H9 (cell line): ENCODE results near the gene ACSL4. TPM values are rescaled to one million over a fixed set of nuclear protein-coding genes. Genes with fewer than 3 reads are reported as not detected.

ENCODE experiments used
- DNase-seq: peaks from one replicate; pipeline ENCODE4 v3.0.0-alpha.2; 2017
- H2AFZ ChIP-seq: one replicate; pipeline ENCODE4 v1.6.1; 2013; ENCODE audit warnings: mild to moderate bottlenecking, low read length, control low read depth, moderate library complexity
- H2AK5ac ChIP-seq: 2 replicates; pipeline ENCODE4 v1.6.1; 2013; ENCODE audit warnings: low read length, control low read depth, mixed read lengths; ENCODE audit not compliant: insufficient read length
- H2BK120ac ChIP-seq: one replicate; pipeline ENCODE4 v1.6.1; 2013; ENCODE audit warnings: low read depth, mild to moderate bottlenecking, low read length, control low read depth, inconsistent platforms; ENCODE audit not compliant: poor library complexity, severe bottlenecking
- H2BK12ac ChIP-seq: 2 replicates; pipeline ENCODE4 v1.6.1; 2013; ENCODE audit warnings: low read length, control low read depth, mixed read lengths, low read depth; ENCODE audit not compliant: insufficient read length
- H2BK15ac ChIP-seq: 2 replicates; pipeline ENCODE4 v1.6.1; 2013; ENCODE audit warnings: low read depth, low read length, control low read depth
- H2BK20ac ChIP-seq: one replicate; pipeline ENCODE4 v1.6.1; 2013; ENCODE audit warnings: low read depth, mild to moderate bottlenecking, low read length, control low read depth, inconsistent platforms; ENCODE audit not compliant: poor library complexity, severe bottlenecking
- H2BK5ac ChIP-seq: 2 replicates; pipeline ENCODE4 v1.6.1; 2013; ENCODE audit warnings: low read length, control low read depth, mixed read lengths; ENCODE audit not compliant: insufficient read length
- H3K14ac ChIP-seq: 2 replicates; pipeline ENCODE4 v1.6.1; 2013; ENCODE audit warnings: low read length, control low read depth; ENCODE audit not compliant: insufficient read depth
- H3K18ac ChIP-seq: 2 replicates; pipeline ENCODE4 v1.6.1; 2013; ENCODE audit warnings: low read depth, mild to moderate bottlenecking, mixed read lengths, low read length, control low read depth; ENCODE audit not compliant: insufficient read length
- H3K23ac ChIP-seq: 2 replicates; pipeline ENCODE4 v1.6.1; 2013; ENCODE audit warnings: low read length, control low read depth, mixed read lengths, low read depth; ENCODE audit not compliant: insufficient read length
- H3K23me2 ChIP-seq: 2 replicates; pipeline ENCODE4 v1.6.1; 2013; ENCODE audit warnings: low read depth, mild to moderate bottlenecking, mixed read lengths, low read length, control low read depth; ENCODE audit not compliant: insufficient read length, poor library complexity, severe bottlenecking
- H3K27ac ChIP-seq: 2 replicates; pipeline ENCODE4 v1.5.1; 2013; ENCODE audit warnings: low read length, control low read depth, mixed read lengths, low read depth; ENCODE audit not compliant: insufficient read length
- H3K27me3 ChIP-seq: 2 replicates; pipeline ENCODE4 v1.6.1; 2013; ENCODE audit warnings: low read length, control low read depth, inconsistent platforms; ENCODE audit not compliant: insufficient read depth
- H3K4ac ChIP-seq: 2 replicates; pipeline ENCODE4 v1.6.1; 2013; ENCODE audit warnings: low read depth, mild to moderate bottlenecking, control low read depth, inconsistent platforms, low read length, moderate library complexity
- H3K4me1 ChIP-seq: 2 replicates; pipeline ENCODE4 v1.6.1; 2013; ENCODE audit warnings: low read length, control low read depth, inconsistent platforms; ENCODE audit not compliant: insufficient read depth
- H3K4me2 ChIP-seq: 2 replicates; pipeline ENCODE4 v1.6.1; 2013; ENCODE audit warnings: low read length, control low read depth, mixed read lengths; ENCODE audit not compliant: insufficient read length, insufficient read depth
- H3K56ac ChIP-seq: 2 replicates; pipeline ENCODE4 v1.6.1; 2013; ENCODE audit warnings: low read depth, mild to moderate bottlenecking, mixed read lengths, low read length, control low read depth; ENCODE audit not compliant: insufficient read length
- H3K79me1 ChIP-seq: 2 replicates; pipeline ENCODE4 v1.6.1; 2013; ENCODE audit warnings: low read depth, mild to moderate bottlenecking, moderate library complexity, low read length, control low read depth, inconsistent platforms; ENCODE audit not compliant: insufficient read depth, poor library complexity, severe bottlenecking
- H3K79me2 ChIP-seq: 2 replicates; pipeline ENCODE4 v1.6.1; 2013; ENCODE audit warnings: low read length, control low read depth, inconsistent platforms; ENCODE audit not compliant: insufficient read depth
- H3K9ac ChIP-seq: 2 replicates; pipeline ENCODE4 v1.6.1; 2013; ENCODE audit warnings: low read length, control low read depth, mixed read lengths; ENCODE audit not compliant: insufficient read length; ENCODE audit errors: extremely low read depth
- H3K9me3 ChIP-seq: one replicate; pipeline ENCODE4 v1.6.1; 2013; ENCODE audit warnings: low read depth, low read length, inconsistent platforms; ENCODE audit not compliant: control insufficient read depth
- H3T11ph ChIP-seq: one replicate; pipeline ENCODE4 v1.6.1; 2013; ENCODE audit warnings: mild to moderate bottlenecking, low read length, control low read depth, inconsistent platforms
- H4K20me1 ChIP-seq: one replicate; pipeline ENCODE4 v1.6.1; 2013; ENCODE audit not compliant: control insufficient read depth, insufficient read length, insufficient read depth
- H4K5ac ChIP-seq: 2 replicates; pipeline ENCODE4 v1.6.1; 2013; ENCODE audit warnings: low read depth, mild to moderate bottlenecking, mixed read lengths, low read length, control low read depth; ENCODE audit not compliant: insufficient read length
- H4K8ac ChIP-seq: replicated peaks from 2 replicates; pipeline ENCODE4 v1.6.1; 2013; ENCODE audit warnings: low read length, control low read depth, mixed read lengths, low read depth; ENCODE audit not compliant: insufficient read length
- H4K91ac ChIP-seq: 2 replicates; pipeline ENCODE4 v1.6.1; 2013; ENCODE audit warnings: low read depth, mild to moderate bottlenecking, moderate library complexity, mixed read lengths, low read length, control low read depth; ENCODE audit not compliant: insufficient read length
- H3K27ac Mint-ChIP-seq, 3 experiments: 2 replicates in 2 of 3; 3 replicates in 1 of 3; pipeline ENCODE4 v1.8.0; 2020 to 2021; ENCODE audit warnings: mixed read lengths in 3 of 3, mild to moderate bottlenecking in 1 of 3, moderate library complexity in 1 of 3
- H3K27me3 Mint-ChIP-seq: 2 replicates; pipeline ENCODE4 v1.8.0; 2021; ENCODE audit warnings: low read depth, mild to moderate bottlenecking, moderate library complexity, mixed read lengths
- H3K36me3 Mint-ChIP-seq, 3 experiments: 2 replicates in 2 of 3; 3 replicates in 1 of 3; pipeline ENCODE4 v1.8.0; 2020 to 2021; ENCODE audit warnings: low read depth in 3 of 3, mixed read lengths in 3 of 3; ENCODE audit not compliant: insufficient read depth in 1 of 3
- H3K4me1 Mint-ChIP-seq, 2 experiments: 2 replicates each; pipeline ENCODE4 v1.8.0; 2020; ENCODE audit warnings: mixed read lengths in 2 of 2
- H3K4me3 Mint-ChIP-seq, 2 experiments: 2 replicates in 1 of 2; 3 replicates in 1 of 2; pipeline ENCODE4 v1.8.0; 2020 to 2021; ENCODE audit warnings: mild to moderate bottlenecking in 2 of 2, mixed read lengths in 2 of 2, moderate library complexity in 1 of 2
- H3K9me3 Mint-ChIP-seq, 2 experiments: 2 replicates in 1 of 2; 3 replicates in 1 of 2; pipeline ENCODE4 v1.8.0; 2020; ENCODE audit warnings: mild to moderate bottlenecking in 2 of 2, mixed read lengths in 2 of 2, moderate library complexity in 1 of 2
- WGBS: extraction: QIAGEN DNeasy Blood & Tissue Kit; methylation state at CpG from one replicate; pipeline ENCODE4 v1.1.7; 2013; ENCODE audit warnings: missing lambda C conversion rate, low lambda C conversion rate, mixed read lengths; ENCODE audit not compliant: insufficient read length; ENCODE audit errors: extremely low coverage; 5-methylcytosine and 5-hydroxymethylcytosine counted together
- total RNA-seq: library from RNA; stranded (reverse); gene quantifications from 2 replicates; pipeline ENCODE4 v1.2.1, GENCODE V29; 2021
- TF ChIP-seq, protein P1 (sequence below): fragments of 200-600 bp; sonication (generic); conservative IDR thresholded peaks from 3 replicates; pipeline ENCODE4 v1.8.0; 2021; ENCODE audit warnings: antibody characterized with exemption, mild to moderate bottlenecking

Gene ACSL4
- total RNA-seq, 1 experiment from 2014 or later: 41.6 TPM

DNA sequence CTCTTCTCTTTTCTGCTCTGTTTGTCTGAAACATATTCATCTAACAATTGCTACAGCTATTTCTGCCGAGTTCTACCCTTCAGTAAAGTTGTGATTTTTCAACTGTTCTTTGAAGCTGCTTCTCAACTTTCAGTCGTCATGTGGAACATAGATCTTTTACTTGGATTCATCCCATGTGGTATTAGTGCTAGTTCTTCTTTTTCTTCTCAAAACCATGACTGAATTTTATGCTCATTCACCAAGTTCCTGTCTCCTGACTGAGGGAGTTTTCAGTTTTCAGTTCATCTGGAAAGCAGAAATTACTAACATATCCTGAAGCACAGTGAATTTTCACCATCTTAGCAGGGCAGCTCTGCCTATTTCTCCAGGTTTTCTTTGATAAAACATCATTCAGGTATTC lies 12.1 kb downstream of the ACSL4 start:
- H3K4me3 Mint-ChIP-seq: no peak overlapping the region
- Histone ChIP-seq H3K23me2 (no peaks in the 10 kb centered on the region), H3K4ac (no peak overlapping the region), H2BK120ac (no peak overlapping the region), H3K9ac (no peak overlapping the region), H3K4me2 (no peak overlapping the region), H3T11ph (no peak overlapping the region), H4K8ac (no peak overlapping the region), H3K4me1 (no peaks in the 10 kb centered on the region), H3K79me2 (peaks cover 4% of the 10 kb centered on the region; the same call in 1 of the 2 replicates), H4K20me1 (no peaks in the 10 kb centered on the region), H4K91ac (no peak overlapping the region), H2AFZ (no peak overlapping the region), H3K56ac (no peak overlapping the region), H3K27me3 (no peaks in the 10 kb centered on the region), H3K9me3 (no peaks in the 10 kb centered on the region), H4K5ac (no peak overlapping the region), H2BK15ac (no peak overlapping the region), H3K27ac (no peak overlapping the region), H3K18ac (no peak overlapping the region), H3K79me1 (no peaks in the 10 kb centered on the region), H2BK20ac (no peak overlapping the region), H2BK5ac (no peak overlapping the region), H2AK5ac (no peak overlapping the region), H3K23ac (no peak overlapping the region), H3K14ac (no peak overlapping the region), H2BK12ac (no peak overlapping the region)
- H3K27ac Mint-ChIP-seq: no peak overlapping the region
- no peak for DNase-seq
- peaks cover 26 to 29% of the 10 kb centered on the region in 2 experiments for H3K4me1 Mint-ChIP-seq
- TF ChIP-seq, protein P1, sequence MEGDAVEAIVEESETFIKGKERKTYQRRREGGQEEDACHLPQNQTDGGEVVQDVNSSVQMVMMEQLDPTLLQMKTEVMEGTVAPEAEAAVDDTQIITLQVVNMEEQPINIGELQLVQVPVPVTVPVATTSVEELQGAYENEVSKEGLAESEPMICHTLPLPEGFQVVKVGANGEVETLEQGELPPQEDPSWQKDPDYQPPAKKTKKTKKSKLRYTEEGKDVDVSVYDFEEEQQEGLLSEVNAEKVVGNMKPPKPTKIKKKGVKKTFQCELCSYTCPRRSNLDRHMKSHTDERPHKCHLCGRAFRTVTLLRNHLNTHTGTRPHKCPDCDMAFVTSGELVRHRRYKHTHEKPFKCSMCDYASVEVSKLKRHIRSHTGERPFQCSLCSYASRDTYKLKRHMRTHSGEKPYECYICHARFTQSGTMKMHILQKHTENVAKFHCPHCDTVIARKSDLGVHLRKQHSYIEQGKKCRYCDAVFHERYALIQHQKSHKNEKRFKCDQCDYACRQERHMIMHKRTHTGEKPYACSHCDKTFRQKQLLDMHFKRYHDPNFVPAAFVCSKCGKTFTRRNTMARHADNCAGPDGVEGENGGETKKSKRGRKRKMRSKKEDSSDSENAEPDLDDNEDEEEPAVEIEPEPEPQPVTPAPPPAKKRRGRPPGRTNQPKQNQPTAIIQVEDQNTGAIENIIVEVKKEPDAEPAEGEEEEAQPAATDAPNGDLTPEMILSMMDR: no peak
- H3K9me3 Mint-ChIP-seq: no peaks in the 10 kb centered on the region
- no peaks in the 10 kb centered on the region for H3K27me3 Mint-ChIP-seq
- WGBS: no CpG with 5 or more reads among the region's 2 CpGs
- H3K36me3 Mint-ChIP-seq: peaks cover 3 to 9% (median 6%) of the 10 kb centered on the region in 3 experiments; a peak in 5 of 7 replicates
